ENCODE data around the gene MSH6. TPM values are rescaled to one million over a fixed set of nuclear protein-coding genes. Genes with fewer than 3 reads are reported as not detected.
"Not testable (repeated sequence)": the region's sequence is repeated elsewhere in the genome, so short reads cannot be mapped to it uniquely, and the experiment has no call there.

The MSH6 gene
- total RNA-seq, 1 experiment from 2014 or later, result 56.2 TPM

DNA sequence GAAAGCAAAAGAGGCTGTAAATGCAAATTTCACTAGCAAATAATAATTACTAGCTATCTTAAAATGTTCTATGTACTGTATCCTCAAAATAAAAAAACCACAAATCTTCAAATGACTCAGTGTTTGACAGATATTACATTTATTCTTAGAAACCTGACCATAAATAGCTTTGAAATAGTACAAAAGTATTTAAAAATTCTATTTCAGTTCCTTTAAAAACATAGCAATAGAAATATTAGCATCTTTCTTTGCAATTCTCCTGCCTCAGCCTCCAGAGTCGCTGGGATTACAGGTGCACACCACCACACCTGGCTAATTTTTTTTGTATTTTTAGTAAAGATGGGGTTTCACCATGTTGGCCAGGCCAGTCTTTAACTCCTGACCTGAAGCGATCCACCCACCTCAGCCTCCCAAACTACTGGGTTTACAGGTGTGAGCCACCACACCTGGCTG is 50.6 kb downstream of the MSH6 start:
- DNase-seq (ENCODE audit: extremely low read depth, low read depth), result no peak

DNA sequence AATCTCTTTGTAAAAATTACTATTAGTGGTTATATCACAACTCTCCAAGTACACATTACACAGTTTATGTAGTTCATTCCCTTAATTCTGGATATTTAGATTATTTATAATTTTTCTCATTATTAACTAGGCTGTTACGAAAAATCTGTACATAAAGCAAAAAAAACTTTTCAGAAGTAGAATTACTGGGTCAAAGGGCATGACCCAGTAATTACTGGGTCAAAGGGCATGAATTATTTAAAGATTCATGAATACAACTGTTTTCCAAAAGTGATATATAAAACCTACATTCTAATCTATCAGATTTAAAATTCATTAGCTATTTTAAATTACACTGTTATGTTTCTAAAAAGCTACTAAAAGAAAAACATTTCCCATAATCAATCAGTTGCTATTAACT is 55.3 kb downstream of the MSH6 start:
- no peak for DNase-seq (ENCODE audit: extremely low read depth, low read depth)

DNA sequence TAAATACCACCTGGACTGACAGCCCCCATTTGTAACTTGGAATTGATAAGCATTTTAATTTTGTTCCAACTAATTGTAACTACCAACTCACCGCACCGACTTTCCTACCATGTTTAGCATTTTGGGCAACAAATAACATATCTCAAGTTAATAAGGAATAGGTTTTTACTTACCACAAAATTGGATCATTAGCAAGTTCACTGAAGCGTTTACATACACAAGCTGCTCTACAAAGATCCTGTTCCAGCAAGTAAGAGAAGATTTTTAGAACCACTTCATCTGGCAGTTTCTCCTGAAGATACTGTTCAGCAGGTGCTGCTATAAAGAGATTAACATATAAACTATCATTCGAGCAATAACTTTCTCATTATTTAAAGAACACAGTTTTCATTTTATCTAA is 55.7 kb downstream of the MSH6 start:
- no peak for DNase-seq (ENCODE audit: extremely low read depth, low read depth)

- DNase-seq (ENCODE audit: extremely low read depth, low read depth), result no peak
Measured at GRCh38 chr2:47842846-47843245, 59.9 kb downstream of the MSH6 start.

GRCh38 chr2:47843407-47843806 is 60.5 kb downstream of the MSH6 start:
- no peak for DNase-seq (ENCODE audit: extremely low read depth, low read depth)

DNA sequence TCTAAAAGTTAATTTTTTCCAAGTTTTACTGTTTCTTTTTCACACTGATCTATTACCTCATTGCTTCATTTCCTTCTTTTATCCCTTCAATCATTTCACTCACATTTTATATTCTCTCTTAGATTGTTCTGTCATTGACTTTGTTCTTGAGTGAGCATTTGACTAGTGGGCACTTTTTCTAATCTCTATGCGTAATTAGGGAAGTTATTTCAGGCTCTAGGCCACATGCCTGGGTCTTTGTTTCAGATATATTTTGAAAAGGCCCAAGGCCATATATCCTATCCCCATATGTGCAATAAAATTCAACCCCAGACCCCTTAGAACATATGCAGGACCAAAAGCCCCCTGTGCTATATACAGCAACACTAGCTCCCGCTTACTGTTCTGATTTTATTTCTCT is 61.2 kb downstream of the MSH6 start:
- DNase-seq (ENCODE audit: extremely low read depth, low read depth), result no peak

DNA sequence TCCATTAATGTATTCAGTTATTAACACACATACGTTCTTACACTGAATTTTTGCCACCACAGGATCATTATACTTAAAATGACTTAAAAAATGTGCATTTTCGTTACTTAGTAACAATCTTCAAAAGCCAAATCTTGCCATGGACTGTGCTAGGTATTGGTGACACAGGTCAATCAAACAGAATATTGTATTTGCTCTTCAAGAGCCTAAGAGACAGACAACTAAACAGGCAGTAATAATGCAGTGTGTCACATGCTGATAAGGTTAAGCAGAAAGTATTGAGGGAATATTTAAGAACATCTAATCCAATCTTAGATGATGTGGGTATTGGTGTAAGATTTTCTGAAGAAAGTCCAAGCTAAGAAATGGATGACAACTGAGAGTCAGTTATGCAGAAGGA is 66.4 kb downstream of the MSH6 start:
- DNase-seq (ENCODE audit: extremely low read depth, low read depth), result no peak

- DNase-seq (ENCODE audit: extremely low read depth, low read depth), result no peak
Measured at GRCh38 chr2:47850198-47850597, 67.3 kb downstream of the MSH6 start.

DNA sequence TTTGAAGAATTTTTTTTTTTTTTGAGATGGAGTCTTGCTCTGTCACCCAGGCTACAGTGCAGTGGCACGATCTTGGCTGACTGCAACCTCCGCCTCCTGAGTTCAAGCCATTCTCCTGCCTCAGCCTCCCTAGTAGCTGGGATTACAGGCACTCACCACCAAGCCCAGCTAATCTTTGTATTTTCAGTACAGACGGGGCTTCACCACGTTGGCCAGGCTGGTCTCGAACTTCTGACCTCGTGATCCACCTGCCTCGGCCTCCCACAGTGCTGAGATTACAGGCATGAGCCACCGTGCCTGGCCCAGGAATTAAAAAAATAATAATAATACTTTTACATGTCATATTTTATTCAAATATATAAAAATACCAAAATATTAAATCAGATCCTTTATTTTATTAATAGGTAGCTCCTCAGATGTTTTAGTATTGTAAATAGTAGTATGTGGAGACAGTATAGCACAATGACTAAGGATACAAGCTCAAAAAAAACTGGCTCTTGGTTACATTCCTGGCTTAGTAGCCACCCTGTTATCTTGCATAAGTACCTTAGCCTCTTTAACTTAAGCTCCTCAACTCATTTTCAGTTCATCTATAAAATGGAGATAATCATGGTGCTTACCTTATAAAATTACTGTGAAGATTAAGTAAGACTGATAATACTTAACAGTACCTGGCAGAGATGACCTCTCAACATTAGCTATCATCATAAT is 70.3 kb downstream of the MSH6 start:
- not testable (repeated sequence) for DNase-seq (ENCODE audit: extremely low read depth, low read depth)

Small RNA genes lying within 50 kb of the gene (small RNA-seq; reads per million reads assigned to genes)
- gene RF00026 (0 reads per million in 2 experiments), gene RPL36AP15 (0 reads per million in 2 experiments)

Other genes starting within 250 kb of the MSH6 start
- 0.02 and 0.06 TPM in 2 replicates for gene KCNK12, start 212.2 kb upstream of the MSH6 start, total RNA-seq (2014; rRNA removed; shearing (Covaris generic))
- gene FBXO11, start 123.4 kb downstream of the MSH6 start, total RNA-seq (2014; rRNA removed; shearing (Covaris generic)), result 24.1 and 28.1 TPM in 2 replicates

Data from NCI-H460 (cell line).